ENCODE measurements around the gene LIMS2. TPM values are rescaled to one million over a fixed set of nuclear protein-coding genes. Genes with fewer than 3 reads are reported as not detected.

Gene LIMS2
- total and polyA plus RNA-seq, 2 of the 8 experiments (the other 6 are each of a cell fraction or from before 2014, with no cell fraction given) = 3.3 to 4.8 TPM

- TF ChIP-seq GABPA (IDR thresholded peaks at IDR 0.05; ENCODE audit: borderline replicate concordance, insufficient read depth, low read length) = no peak
- no peak for TF ChIP-seq SIX5 (IDR thresholded peaks at IDR 0.05; ENCODE audit: low read depth, low read length)
- no peak for TF ChIP-seq JUN (IDR thresholded peaks at IDR 0.05; ENCODE audit: low read depth, low read length)
- no peak for TF ChIP-seq TBP (IDR thresholded peaks at IDR 0.05; ENCODE audit: low read depth, low read length)
- no peak for TF ChIP-seq CEBPB (IDR thresholded peaks at IDR 0.05; ENCODE audit: low read depth, low read length)
- no peak for TF ChIP-seq RAD21 (IDR thresholded peaks at IDR 0.05 in 1 of 2, conservative IDR thresholded peaks at IDR 0.05 in 1 of 2; ENCODE audit: low read depth in 2 of 2, low read length in 2 of 2)
- no peak for TF ChIP-seq ASH2L (IDR thresholded peaks at IDR 0.05; ENCODE audit: low read length)
- no peak for TF ChIP-seq KDM5A (IDR thresholded peaks at IDR 0.05; ENCODE audit: low read length)
- TF ChIP-seq E2F6 (IDR thresholded peaks at IDR 0.05) = no peak
- peak overlapping the region; percentile 65; the same call in 1 of the 2 replicates for H2BK15ac ChIP-seq (ENCODE audit: low read length)
- 90% methylated on average over 6 of the region's 6 CpGs; no CpG with 5 or more reads in 1 of the 2 experiments for WGBS, 2 experiments (ENCODE audit: extremely low coverage in 1 of 2, insufficient coverage in 1 of 2, insufficient read length in 1 of 2, insufficient replicate concordance in 2 of 2, low coverage in 1 of 2, low lambda C conversion rate in 2 of 2, missing lambda C conversion rate in 1 of 2)
- H2AFZ ChIP-seq (ENCODE audit: low read length) = no peak overlapping the region
- no peak overlapping the region for H2BK120ac ChIP-seq (replicated peaks; ENCODE audit: low read depth, low read length)
- H3K4me2 ChIP-seq (ENCODE audit: insufficient read depth in 1 of 2, low read depth in 2 of 2, low read length in 2 of 2) = no peak overlapping the region
- DNase-seq (ENCODE audit: low read depth in 1 of 2, low spot score in 2 of 2) (no peak), FAIRE-seq (no peak)
- no peak overlapping the region for H2AK5ac ChIP-seq (ENCODE audit: low read depth, low read length)
- peaks cover 0 to 2% (median 0%) of the 10 kb centered on the region in 4 experiments; a peak in 1 of 7 replicates for H3K27me3 ChIP-seq (replicated peaks in 1 of 4; ENCODE audit: control insufficient read depth in 3 of 4, extremely low read depth in 1 of 4, insufficient read depth in 3 of 4, low read length in 3 of 4)
- no peak overlapping the region for H3K18ac ChIP-seq (ENCODE audit: extremely low read depth, low read length)
- H3K36me3 ChIP-seq (ENCODE audit: control insufficient read depth in 2 of 4, insufficient read depth in 4 of 4, low read length in 3 of 4) = no peaks in the 10 kb centered on the region
- H2BK12ac ChIP-seq (ENCODE audit: low read depth, low read length) = no peak overlapping the region
- H3K79me2 ChIP-seq (ENCODE audit: control insufficient read depth in 1 of 2, insufficient read depth in 2 of 2, low read length in 2 of 2) = no peaks in the 10 kb centered on the region
- H3K4me1 ChIP-seq (replicated peaks in 1 of 4; ENCODE audit: control insufficient read depth in 3 of 4, insufficient read depth in 4 of 4, low read length in 3 of 4) = peaks cover 0 to 5% (median under 1%) of the 10 kb centered on the region in 4 experiments; a peak in 2 of 7 replicates
- no peak overlapping the region for H2BK20ac ChIP-seq (ENCODE audit: low read length)
- no peak overlapping the region for H3K4me3 ChIP-seq (ENCODE audit: extremely low read depth in 1 of 4, insufficient read depth in 2 of 4, low read depth in 3 of 4, low read length in 4 of 4)
- H4K20me1 ChIP-seq (replicated peaks in 1 of 2; ENCODE audit: control insufficient read depth in 1 of 2, insufficient read depth in 2 of 2, low read length in 2 of 2) = no peaks in the 10 kb centered on the region
- no peak overlapping the region; the same call in none of the 2 replicates for H4K8ac ChIP-seq (ENCODE audit: extremely low read depth, insufficient read depth, low read length)
- 0 out of 2 replicates have a peak, but pooled peaks cover 3% of the 10 kb centered on the region for H3K79me1 ChIP-seq (ENCODE audit: low read depth, low read length)
- H2BK5ac ChIP-seq (ENCODE audit: low read depth, low read length) = no peak overlapping the region
- POLR2A ChIA-PET (ENCODE audit: partially characterized antibody) = interaction anchor here (0.9 to 1.6 kb wide), 2 partner anchors 27 to 53 kb away, joined by 3 to 4 read pairs; partner anchors contain the start of gene SFT2D3
- no peak overlapping the region for H3K14ac ChIP-seq (ENCODE audit: insufficient read length)
- H4K91ac ChIP-seq (replicated peaks; ENCODE audit: insufficient read length, low read length) = no peak overlapping the region
- no peak overlapping the region for H3K56ac ChIP-seq (replicated peaks; ENCODE audit: insufficient read length, low read depth, low read length)
- H4K5ac ChIP-seq (ENCODE audit: insufficient read length, low read depth, low read length) = no peak overlapping the region
- no peak overlapping the region for H3K4ac ChIP-seq (replicated peaks; ENCODE audit: insufficient read length, low read depth, low read length)
- no peaks in the 10 kb centered on the region for H3K23me2 ChIP-seq (ENCODE audit: low read depth, low read length)
- H3K27ac ChIP-seq (ENCODE audit: low read depth, low read length) = no peak overlapping the region
- H3K9me3 ChIP-seq (ENCODE audit: insufficient read depth in 2 of 2, low read depth in 1 of 2, low read length in 1 of 2) = no peaks in the 10 kb centered on the region
- no peak overlapping the region for H3K23ac ChIP-seq (ENCODE audit: insufficient read length)
- CTCF ChIA-PET (ENCODE audit: partially characterized antibody) = interaction anchor here (0.9 to 13.7 kb wide), 6 partner anchors 8 to 56 kb away, joined by 3 to 160 read pairs (median 4); partner anchors contain the start of gene LIMS2
- H3K9ac ChIP-seq (replicated peaks in 1 of 4; ENCODE audit: extremely low read depth in 1 of 4, low read depth in 3 of 4, low read length in 3 of 4) = no peak overlapping the region
These were observed 27.0 kb downstream of the LIMS2 start for GRCh38 chr2:127648321-127648720.
